ENCODE data around the gene TP53RK. TPM values are rescaled to one million over a fixed set of nuclear protein-coding genes. Genes with fewer than 3 reads are reported as not detected.

Gene TP53RK
- total RNA-seq, 1 experiment from 2014 or later = 19.2 TPM

DNA sequence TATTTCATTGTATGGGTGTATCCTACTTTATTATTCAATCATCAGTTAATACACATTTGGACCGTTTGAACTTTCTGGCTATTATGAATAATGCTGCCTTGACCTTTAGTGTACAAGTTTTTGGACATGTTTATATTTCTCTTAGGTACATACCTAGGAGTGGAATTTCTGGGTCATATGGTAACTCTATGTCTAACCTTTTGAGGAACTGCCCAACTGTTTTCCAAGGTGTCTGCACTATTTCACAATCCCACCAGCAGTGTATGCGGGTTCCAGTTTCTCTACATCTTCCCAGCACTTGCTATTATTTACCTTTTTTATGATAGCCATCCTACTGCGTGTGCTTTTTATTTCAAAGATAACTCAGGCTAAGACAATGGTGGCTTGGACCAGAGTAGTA, 23.6 kb downstream of the TP53RK start:
- intact Hi-C loops (cut with micrococcal nuclease; ENCODE audit: unreplicated experiment) = no loop called here
- no peaks in the 10 kb centered on the region for H3K36me3 Mint-ChIP-seq (ENCODE audit: insufficient read depth, unreplicated experiment)
- TF ChIP-seq CTCF (IDR thresholded peaks at IDR 0.05; ENCODE audit: unreplicated experiment) = no peak
- no peak for DNase-seq
- H3K27me3 Mint-ChIP-seq (ENCODE audit: unreplicated experiment) = peaks cover 20% of the 10 kb centered on the region
- H3K9me3 Mint-ChIP-seq (ENCODE audit: low read depth, unreplicated experiment) = peaks cover 2% of the 10 kb centered on the region
- no TSS peak for BruUV-seq (replicated peaks)
- CTCF ChIA-PET = interaction anchor here (1.4 kb wide), 1 partner anchor 34 kb away, joined by 3 read pairs; no protein-coding TSS in a partner anchor
- no peak overlapping the region for H3K27ac Mint-ChIP-seq (ENCODE audit: unreplicated experiment)
- no peak overlapping the region for H3K4me3 Mint-ChIP-seq (ENCODE audit: low read depth, unreplicated experiment)
- peaks cover 4% of the 10 kb centered on the region for H3K4me1 Mint-ChIP-seq (ENCODE audit: low read depth, unreplicated experiment)

- CTCF ChIA-PET = no interaction called here
- intact Hi-C loops (cut with micrococcal nuclease; ENCODE audit: unreplicated experiment) = no loop called here
- H3K4me1 Mint-ChIP-seq (ENCODE audit: low read depth, unreplicated experiment) = no peaks in the 10 kb centered on the region
- H3K9me3 Mint-ChIP-seq (ENCODE audit: low read depth, unreplicated experiment) = peaks cover 8% of the 10 kb centered on the region
- H3K4me3 Mint-ChIP-seq (ENCODE audit: low read depth, unreplicated experiment) = no peak overlapping the region
- no peak for DNase-seq
- TF ChIP-seq CTCF (IDR thresholded peaks at IDR 0.05; ENCODE audit: unreplicated experiment) = no peak
- H3K27me3 Mint-ChIP-seq (ENCODE audit: unreplicated experiment) = peaks cover 29% of the 10 kb centered on the region
- no TSS peak for BruUV-seq (replicated peaks)
- no peaks in the 10 kb centered on the region for H3K36me3 Mint-ChIP-seq (ENCODE audit: insufficient read depth, unreplicated experiment)
- H3K27ac Mint-ChIP-seq (ENCODE audit: unreplicated experiment) = no peak overlapping the region
Measured at GRCh38 chr20:46663531-46663930, 25.7 kb downstream of the TP53RK start.

GRCh38 chr20:46661659-46662058, 27.6 kb downstream of the TP53RK start:
- H3K9me3 Mint-ChIP-seq (ENCODE audit: low read depth, unreplicated experiment) = peaks cover 8% of the 10 kb centered on the region
- TF ChIP-seq CTCF (IDR thresholded peaks at IDR 0.05; ENCODE audit: unreplicated experiment) = no peak
- no peaks in the 10 kb centered on the region for H3K4me1 Mint-ChIP-seq (ENCODE audit: low read depth, unreplicated experiment)
- CTCF ChIA-PET = no interaction called here
- no peak overlapping the region for H3K27ac Mint-ChIP-seq (ENCODE audit: unreplicated experiment)
- H3K27me3 Mint-ChIP-seq (ENCODE audit: unreplicated experiment) = peaks cover 29% of the 10 kb centered on the region
- no peak overlapping the region for H3K4me3 Mint-ChIP-seq (ENCODE audit: low read depth, unreplicated experiment)
- DNase-seq = no peak
- BruUV-seq (replicated peaks) = no TSS peak
- H3K36me3 Mint-ChIP-seq (ENCODE audit: insufficient read depth, unreplicated experiment) = no peaks in the 10 kb centered on the region
- intact Hi-C loops (cut with micrococcal nuclease; ENCODE audit: unreplicated experiment) = no loop called here

- intact Hi-C loops (cut with micrococcal nuclease; ENCODE audit: unreplicated experiment) = no loop called here
- CTCF ChIA-PET = no interaction called here
- Mint-ChIP-seq H3K4me1 (ENCODE audit: low read depth, unreplicated experiment) (no peaks in the 10 kb centered on the region), H3K27me3 (ENCODE audit: unreplicated experiment) (peaks cover 29% of the 10 kb centered on the region), H3K36me3 (ENCODE audit: insufficient read depth, unreplicated experiment) (no peaks in the 10 kb centered on the region), H3K27ac (ENCODE audit: unreplicated experiment) (no peak overlapping the region), H3K4me3 (ENCODE audit: low read depth, unreplicated experiment) (no peak overlapping the region), H3K9me3 (ENCODE audit: low read depth, unreplicated experiment) (peaks cover 8% of the 10 kb centered on the region)
- TF ChIP-seq CTCF (IDR thresholded peaks at IDR 0.05; ENCODE audit: unreplicated experiment) = no peak
- no peak for DNase-seq
- BruUV-seq (replicated peaks) = no TSS peak
Measured at GRCh38 chr20:46660487-46660886, 28.8 kb downstream of the TP53RK start.

Measured in Calu3 (cell line).